Measurements from ENCODE around the gene ERAS.

ERAS gene, protein sequence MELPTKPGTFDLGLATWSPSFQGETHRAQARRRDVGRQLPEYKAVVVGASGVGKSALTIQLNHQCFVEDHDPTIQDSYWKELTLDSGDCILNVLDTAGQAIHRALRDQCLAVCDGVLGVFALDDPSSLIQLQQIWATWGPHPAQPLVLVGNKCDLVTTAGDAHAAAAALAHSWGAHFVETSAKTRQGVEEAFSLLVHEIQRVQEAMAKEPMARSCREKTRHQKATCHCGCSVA

GRCh38 chrX:48826135-48826875 is at the start of gene ERAS:
ERAS (plus strand) TSS chrX:48826513; CDS start chrX:48829124, 2,611 bp downstream.
- DNase-seq (ENCODE audit: low spot score), result no peak

- no peak for DNase-seq (ENCODE audit: low spot score)
These were observed 49.4 kb upstream of the ERAS start for GRCh38 chrX:48776818-48777439.

DNA sequence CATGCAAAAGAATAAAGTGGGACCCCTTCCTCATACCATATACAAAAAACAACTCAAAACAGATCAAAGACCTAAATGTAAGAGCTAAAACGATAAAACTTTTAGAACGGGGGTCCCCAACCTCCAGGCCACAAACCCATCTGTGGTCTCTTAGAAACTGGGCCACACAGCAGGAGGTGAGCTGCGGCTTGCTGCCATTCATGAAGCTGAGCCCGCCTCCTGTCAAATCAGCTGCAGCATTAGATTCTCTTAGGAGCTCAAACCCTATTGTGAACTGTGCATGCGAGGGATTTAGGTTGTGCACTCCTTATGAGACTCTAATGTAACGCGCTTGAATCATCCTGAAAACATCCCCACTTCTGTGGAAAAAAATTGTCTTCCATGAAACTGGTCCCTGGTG is 46.9 kb upstream of the ERAS start:
- DNase-seq (ENCODE audit: low spot score), result no peak

DNA sequence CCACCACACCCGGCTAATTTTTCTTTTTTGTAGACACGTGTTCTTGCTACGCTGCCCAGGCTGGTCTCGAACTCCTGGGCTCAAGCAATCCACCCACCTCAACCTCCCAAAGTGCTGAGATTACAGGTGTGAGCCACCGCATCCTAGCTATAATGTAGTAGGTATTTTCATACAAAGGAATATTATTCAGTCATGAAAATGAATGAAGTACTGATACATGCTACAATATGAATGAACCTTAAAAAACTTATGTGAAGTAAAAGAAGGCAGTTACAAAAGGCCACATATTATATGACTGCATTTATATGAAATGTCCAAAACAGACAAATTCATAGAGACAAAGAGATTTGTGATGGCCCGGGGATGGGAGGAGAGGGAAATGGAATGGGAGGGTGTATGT is 44.6 kb upstream of the ERAS start:
- no peak for DNase-seq (ENCODE audit: low spot score)

DNA sequence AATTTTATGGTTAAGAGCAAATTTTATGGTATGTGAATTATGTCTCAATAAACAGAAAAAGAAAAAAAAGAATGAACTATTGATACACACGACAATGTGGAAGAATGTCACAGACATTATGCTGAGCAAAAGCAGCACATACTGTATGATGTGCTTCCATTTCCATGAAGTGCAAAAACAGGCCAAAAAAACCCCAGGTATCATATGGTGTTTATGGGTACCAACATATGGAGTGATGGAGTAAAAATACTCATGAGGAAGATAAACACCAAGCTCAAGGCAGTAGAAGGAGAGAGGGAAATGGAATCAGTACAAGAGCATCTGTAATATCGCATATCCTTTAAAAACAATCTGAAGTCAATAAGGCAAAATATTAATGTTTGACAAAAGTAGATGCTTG is 44.1 kb upstream of the ERAS start:
- no peak for DNase-seq (ENCODE audit: low spot score)

- no peak for DNase-seq (ENCODE audit: low spot score)
These were observed 43.5 kb upstream of the ERAS start for GRCh38 chrX:48782795-48783194.

DNA sequence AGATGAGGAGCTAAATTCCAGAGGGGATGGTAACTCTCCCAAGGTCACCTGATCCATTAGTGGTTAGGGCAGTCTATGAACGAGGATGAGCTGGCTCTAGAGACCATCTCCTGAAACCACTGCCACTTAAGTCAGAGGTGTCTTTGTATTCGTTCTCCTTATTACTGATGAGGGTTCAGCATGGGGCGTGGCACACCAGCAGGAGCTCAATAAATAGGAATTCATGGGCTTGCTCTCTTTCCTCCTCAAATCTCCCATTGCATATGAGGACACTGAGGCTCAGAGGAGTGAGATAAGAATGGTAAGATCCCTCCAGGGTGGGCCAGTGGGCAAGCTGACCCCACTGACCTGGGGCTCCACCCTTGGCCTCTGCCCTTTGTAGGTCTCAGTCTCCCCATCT is 41.6 kb upstream of the ERAS start:
- no peak for DNase-seq (ENCODE audit: low spot score)

DNA sequence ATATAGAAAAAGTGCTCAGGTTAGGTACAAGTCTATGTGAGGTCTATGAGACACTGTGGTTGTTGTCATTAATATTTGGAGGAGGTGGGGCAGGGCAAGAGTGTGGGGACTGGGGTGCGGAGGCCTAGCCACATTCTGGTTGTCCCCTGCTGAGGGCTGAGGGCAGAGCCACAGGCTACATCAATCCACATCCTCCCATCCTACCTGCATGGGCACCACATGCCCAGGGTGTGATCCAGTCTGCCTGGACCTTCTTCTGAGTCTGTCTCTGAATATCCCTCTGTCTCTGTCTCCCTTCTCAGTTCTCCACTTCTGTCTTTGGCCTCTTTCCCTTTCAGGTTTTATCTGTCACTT is 41.1 kb upstream of the ERAS start:
- DNase-seq (ENCODE audit: low spot score), result no peak

GRCh38 chrX:48785540-48786214 is 40.6 kb upstream of the ERAS start:
- no peak for DNase-seq (ENCODE audit: low spot score)

GRCh38 chrX:48786341-48786800 is 39.9 kb upstream of the ERAS start, which contains the start of gene GATA1:
GATA1 (plus strand) TSS chrX:48786590; CDS start chrX:48791110, 4,520 bp downstream.
- no peak for DNase-seq (ENCODE audit: low spot score)

GRCh38 chrX:48786825-48787504 is 39.3 kb upstream of the ERAS start:
- DNase-seq (ENCODE audit: low spot score), result no peak

DNA sequence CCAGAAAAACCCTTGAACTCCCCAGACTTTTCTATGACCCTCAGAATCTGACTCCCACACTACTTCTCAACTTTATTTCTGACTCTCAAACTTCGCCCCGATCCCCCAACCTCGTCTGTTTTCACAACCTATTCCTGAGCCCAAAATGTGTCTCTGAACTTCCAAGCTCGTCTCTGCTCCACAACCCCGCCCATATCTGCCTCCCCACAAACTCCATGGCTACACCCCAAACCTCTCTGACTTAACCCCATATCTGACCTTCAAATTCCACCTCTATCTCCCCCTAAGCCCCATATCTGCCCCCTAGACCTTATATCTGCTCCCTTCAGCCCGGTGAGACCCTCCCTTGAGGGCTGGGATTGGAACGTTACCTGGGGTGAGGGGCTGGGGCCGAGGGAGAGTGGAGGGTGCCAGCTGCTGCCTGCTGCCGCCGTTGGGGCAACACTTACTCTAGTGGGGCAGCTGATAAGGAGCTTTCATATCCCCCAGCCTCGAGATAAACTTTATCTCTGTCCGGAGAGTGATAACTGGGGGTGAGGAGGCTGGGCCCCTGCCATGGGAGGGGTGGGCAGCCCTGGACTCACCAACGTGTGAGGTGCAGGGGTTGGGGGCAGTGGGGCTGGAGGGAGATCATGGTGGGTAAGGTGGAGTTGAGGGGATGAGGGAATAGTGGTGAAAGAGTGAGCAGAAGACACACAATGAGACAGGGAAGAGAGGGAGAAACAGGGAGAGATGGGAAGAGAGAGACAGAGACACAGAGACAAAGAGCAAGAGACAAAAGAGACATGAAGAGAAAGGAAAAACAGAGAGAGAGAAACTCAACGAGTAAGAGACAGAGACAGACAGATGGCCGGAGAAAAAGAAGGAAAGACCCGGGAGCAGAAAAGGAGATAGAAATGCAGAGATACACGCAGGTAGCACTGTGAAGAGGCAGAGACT is 38.5 kb upstream of the ERAS start:
- no peak for DNase-seq (ENCODE audit: low spot score)

DNA sequence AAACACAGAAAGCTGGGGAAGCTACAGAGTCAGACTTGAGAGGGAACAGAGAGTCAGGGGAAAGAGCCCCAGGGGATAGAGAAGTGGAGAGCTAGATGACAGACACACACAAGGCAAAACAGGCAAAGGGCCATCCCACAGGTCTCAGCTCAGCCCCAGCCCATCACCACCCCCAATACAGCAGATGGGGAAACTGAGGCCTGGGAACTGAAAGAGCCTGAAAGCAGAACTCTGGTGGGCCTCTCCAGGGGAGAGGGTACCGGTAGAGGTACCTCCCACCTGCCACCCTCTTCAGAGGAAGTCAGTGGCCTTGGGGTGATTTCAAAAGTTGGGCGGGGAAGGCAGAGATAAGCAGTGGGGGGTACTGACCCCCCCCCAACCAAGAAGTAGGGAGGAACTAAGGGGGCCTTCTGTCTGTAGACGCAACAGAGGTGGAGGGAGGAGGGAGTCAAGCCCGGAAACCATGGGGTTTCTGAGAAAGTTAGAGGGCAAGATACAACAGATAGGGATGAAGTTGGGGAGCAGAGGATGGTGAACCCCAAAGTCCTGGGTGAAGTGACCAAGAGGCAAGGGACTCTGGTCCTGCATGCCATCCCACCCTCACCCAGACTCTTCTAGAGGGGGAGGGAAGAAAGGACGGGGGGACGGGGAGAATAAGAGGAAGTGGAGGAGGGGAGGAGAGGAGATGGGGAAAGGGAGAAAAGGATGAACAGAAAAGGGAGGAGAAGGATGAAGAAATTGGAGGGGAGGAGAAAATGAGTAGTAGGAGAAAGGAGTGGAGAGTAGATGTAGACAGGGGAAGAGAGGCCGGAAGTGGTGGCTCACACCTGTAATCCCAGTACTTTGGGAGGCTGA is 36.7 kb upstream of the ERAS start:
- no peak for DNase-seq (ENCODE audit: low spot score)

- DNase-seq (ENCODE audit: low spot score), result no peak
These were observed 35.8 kb upstream of the ERAS start for GRCh38 chrX:48790477-48790876.

GRCh38 chrX:48791063-48791820 is 35.1 kb upstream of the ERAS start:
- no peak for DNase-seq (ENCODE audit: low spot score)

- DNase-seq (ENCODE audit: low spot score), result no peak
These were observed 34.1 kb upstream of the ERAS start for GRCh38 chrX:48792219-48792618.

DNA sequence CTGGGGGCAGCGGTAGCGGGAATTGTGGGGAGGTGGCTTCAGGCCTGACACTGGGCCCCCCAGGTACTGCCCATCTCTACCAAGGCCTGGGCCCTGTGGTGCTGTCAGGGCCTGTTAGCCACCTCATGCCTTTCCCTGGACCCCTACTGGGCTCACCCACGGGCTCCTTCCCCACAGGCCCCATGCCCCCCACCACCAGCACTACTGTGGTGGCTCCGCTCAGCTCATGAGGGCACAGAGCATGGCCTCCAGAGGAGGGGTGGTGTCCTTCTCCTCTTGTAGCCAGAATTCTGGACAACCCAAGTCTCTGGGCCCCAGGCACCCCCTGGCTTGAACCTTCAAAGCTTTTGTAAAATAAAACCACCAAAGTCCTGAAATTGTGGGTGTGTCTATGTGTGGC is 32.4 kb upstream of the ERAS start:
- DNase-seq (ENCODE audit: low spot score), result no peak

- DNase-seq (ENCODE audit: low spot score), result no peak
These were observed 31.9 kb upstream of the ERAS start for GRCh38 chrX:48794340-48794910.

Data from HuH-7.5 (cell line).